GM10266 (cell line): ENCODE measurements around the gene NME9.

Source experiments
- DNase-seq: peaks from one replicate; pipeline ENCODE4 v3.0.0; 2012; ENCODE audit errors: extremely low spot score
- TF ChIP-seq, protein P1 (sequence below): IDR thresholded peaks from 2 replicates; pipeline ENCODE4 v1.5.1; 2012; ENCODE audit warnings: mild to moderate bottlenecking, low read depth; ENCODE audit not compliant: control insufficient read depth, insufficient read depth; ENCODE audit errors: missing control alignments

Gene NME9

DNA sequence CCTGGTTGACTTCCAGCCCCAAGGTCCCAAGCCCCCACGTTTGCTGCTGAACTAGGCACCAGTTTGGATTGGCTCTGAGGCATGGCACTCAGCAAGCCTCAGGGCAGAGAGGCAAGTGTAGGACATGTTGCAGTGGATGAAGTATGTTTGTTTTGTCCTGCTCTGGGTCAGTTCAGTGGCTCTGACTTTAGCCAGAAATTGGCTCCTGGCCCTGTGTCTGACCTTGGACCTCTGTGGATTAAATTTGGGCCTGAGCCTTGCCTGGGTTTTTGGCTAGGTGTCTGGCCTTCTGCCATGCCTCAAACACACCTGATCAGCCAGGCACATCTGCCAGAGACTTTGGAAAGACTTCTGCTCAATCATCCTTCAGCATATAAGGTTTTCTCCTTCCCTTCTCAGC lies 15.1 kb upstream of the NME9 start:
- no peak for DNase-seq
- TF ChIP-seq, protein P1, sequence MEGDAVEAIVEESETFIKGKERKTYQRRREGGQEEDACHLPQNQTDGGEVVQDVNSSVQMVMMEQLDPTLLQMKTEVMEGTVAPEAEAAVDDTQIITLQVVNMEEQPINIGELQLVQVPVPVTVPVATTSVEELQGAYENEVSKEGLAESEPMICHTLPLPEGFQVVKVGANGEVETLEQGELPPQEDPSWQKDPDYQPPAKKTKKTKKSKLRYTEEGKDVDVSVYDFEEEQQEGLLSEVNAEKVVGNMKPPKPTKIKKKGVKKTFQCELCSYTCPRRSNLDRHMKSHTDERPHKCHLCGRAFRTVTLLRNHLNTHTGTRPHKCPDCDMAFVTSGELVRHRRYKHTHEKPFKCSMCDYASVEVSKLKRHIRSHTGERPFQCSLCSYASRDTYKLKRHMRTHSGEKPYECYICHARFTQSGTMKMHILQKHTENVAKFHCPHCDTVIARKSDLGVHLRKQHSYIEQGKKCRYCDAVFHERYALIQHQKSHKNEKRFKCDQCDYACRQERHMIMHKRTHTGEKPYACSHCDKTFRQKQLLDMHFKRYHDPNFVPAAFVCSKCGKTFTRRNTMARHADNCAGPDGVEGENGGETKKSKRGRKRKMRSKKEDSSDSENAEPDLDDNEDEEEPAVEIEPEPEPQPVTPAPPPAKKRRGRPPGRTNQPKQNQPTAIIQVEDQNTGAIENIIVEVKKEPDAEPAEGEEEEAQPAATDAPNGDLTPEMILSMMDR, result no peak

DNA sequence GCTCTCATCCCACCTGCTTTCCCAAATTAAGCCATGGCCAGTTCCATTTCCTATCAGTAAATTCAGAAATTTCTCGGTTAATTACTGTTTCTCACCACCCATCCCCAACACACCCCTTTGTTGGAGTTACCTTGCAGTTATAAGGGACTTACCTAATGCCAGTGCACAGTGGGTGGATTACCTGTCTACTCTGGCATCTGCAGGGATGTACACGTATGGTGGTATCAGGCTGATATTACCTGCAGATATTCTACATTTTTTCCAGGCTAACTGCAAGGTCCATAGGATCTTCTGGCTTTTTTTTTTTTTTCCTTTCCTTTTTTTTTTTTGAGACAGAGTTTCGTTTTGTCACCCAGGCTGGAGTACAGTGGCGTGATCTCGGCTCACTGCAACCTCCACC lies 10.9 kb upstream of the NME9 start:
- TF ChIP-seq, protein P1, result no peak
- no peak for DNase-seq

DNA sequence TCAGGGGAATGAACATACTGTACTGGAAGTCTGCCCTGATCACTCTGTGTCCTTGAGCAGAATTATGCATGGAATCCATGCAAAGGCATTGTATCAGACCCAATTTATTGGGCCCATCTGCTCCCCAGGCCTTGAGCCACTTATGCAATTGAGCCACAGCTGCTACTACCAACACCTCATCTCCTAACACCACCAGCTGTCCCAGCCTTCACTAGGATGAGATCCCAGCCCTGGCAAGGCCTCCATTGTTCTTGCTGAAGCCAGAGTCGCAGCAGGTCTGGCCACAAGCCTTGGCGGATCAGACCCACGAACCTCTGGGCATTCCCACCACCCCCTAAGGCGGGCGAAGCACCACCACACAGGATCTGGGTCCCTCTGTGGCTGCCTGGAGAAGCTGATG lies 9.2 kb upstream of the NME9 start:
- DNase-seq, result no peak
- TF ChIP-seq, protein P1, result no peak

DNA sequence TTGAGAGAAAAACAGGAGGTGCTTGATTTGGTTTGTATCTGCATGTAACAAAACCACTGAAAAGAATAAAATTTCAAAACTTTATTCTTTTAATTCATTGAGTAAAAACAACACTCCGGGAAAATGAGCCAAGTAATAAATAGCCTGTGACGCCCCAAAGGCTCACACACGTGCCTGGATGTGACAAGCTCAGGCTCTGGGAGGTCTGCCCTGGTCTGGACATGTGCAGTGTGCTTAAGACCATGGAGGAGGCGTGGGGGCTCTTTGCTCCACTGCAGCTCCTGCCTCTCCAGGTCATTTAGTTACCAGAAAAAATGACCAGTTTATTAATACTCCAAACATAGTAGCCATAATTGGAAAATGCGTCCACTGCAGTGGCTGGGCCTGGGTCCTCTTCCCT lies 8.6 kb upstream of the NME9 start:
- TF ChIP-seq, protein P1, result no peak

DNA sequence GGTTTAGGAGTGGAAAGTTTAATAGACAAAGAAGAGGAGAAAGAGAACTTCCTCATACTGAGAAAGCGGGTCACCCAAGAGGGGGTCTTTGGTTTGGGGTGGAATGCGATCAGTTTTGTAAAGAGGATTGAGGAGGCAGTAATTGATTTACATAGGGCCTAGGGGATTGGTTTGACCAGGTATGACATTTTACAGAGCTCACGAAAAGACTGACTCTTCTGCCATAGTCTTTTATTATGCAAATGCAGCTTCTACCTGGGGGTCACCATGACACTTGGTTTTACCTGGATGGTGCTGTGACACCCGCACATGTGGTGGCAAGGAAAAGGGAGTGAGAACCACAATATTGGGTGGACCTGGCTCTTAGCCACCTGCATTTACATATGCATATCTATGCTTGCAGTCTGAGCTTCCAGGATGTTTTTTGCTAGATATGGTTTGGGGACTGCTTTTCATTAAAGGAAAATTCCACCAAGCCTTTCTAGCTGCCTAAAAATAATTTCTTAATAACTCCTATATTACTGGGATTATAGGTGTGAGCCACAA lies 6.9 kb upstream of the NME9 start:
- TF ChIP-seq, protein P1, result no peak

More for the DNA sequence above, 8.6 kb upstream of the NME9 start:
- DNase-seq, result no peak

DNA sequence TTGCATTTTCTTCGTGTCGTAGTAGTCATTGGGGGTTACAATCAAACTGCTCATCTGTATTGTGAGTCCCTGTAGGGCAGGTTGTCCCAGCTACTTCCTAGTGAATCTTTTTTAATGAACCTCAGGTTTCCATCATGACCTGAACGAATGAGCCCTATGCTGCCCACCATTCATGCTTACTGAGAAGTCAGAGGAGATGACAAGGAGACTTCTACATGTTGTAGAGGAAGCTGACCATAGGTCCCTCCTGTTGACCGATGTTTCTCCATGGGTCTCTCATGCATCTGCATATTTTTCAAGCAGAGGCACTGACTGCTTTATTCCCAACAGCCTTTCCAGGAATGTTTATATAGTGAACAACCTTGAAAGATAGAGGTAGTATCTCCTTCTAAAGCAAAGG lies 5.0 kb upstream of the NME9 start:
- no peak for DNase-seq
- TF ChIP-seq, protein P1, result no peak

More for the DNA sequence above, 6.9 kb upstream of the NME9 start:
- DNase-seq, result no peak

DNA sequence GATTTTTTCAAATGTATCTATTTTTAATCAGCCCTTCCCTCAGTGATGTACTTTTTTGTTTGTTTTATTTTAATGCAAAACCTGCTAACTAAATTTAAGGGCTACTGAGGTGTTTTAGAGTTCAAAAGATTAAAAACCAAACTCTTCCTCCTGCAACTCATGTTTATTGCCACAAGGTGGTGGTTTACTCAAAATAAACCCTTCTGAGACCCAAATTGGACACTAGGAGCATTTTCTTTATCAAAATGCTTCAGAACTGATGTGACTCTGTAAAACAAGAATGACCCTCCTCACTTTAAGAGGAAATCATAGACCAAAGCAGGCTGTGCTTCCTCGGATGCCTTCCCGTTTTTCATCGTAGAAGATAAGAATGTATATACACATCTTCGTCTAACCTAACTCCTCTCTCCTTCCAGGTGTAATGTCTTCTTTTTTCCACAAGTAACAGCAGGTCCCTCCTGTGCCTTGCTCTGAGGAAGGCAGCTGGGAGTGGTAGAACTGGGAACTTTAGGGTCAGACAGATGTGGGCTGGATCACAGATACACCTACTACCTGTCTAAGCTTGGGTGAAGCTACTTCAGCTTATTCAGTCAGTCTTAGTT lies 2.9 kb upstream of the NME9 start:
- DNase-seq, result no peak
- TF ChIP-seq, protein P1, result peak; percentile 45
